Body of pancreas (tissue), 4 donors: ENCODE results near the gene MYLIP.

Source experiments
- CTCF ChIP-seq, 7 experiments: fragments of 450-650 bp in 4 of 7; fragments of 200-600 bp in 3 of 7; sonication (generic) in 3 of 7; IDR thresholded peaks; one replicate each; pipeline ENCODE4 v1.5.1; 2016 to 2019; ENCODE audit warnings: antibody characterized with exemption in 7 of 7
- POLR2A ChIP-seq, 3 donors: fragments of 450-650 bp; IDR thresholded peaks; one replicate each; pipeline ENCODE4 v1.6.1; 2016; ENCODE audit warnings: antibody characterized with exemption in 3 of 3, mild to moderate bottlenecking in 2 of 3

DNA sequence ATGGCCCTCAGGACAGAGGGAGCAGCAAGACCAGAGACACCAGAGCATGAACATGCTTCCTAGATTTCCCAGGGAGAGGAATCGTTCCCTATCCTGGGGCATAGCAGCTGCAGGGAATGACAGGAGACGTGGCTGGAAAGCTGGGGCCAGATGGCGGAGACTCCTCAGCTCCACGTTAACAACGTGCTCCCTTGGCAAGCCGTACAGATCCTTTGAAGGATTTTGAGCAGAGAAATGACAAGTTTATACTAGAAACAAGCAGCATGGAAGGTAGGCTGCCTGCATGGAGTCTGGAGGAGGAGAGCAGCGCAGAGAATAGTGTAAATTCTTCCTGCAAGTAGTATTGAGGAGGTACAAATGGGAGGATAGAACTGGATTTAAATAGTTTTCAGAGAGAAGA lies 11.7 kb downstream of the MYLIP start:
- no peak for TF ChIP-seq CTCF (IDR thresholded peaks at IDR 0.05)
- no peak for TF ChIP-seq POLR2A (IDR thresholded peaks at IDR 0.05)
